ENCODE measurements around the gene ANO5. TPM values are rescaled to one million over a fixed set of nuclear protein-coding genes. Genes with fewer than 3 reads are reported as not detected.

Gene ANO5
- total RNA-seq, 1 experiment from 2014 or later: 3.4 TPM

- Histone ChIP-seq H2BK12ac (ENCODE audit: insufficient read length, low read depth, low read length) (no peak overlapping the region), H3T11ph (ENCODE audit: low read length) (no peak overlapping the region), H2BK5ac (ENCODE audit: insufficient read length, low read length) (no peak overlapping the region), H3K56ac (ENCODE audit: insufficient read length, low read depth, low read length) (no peak overlapping the region), H4K5ac (ENCODE audit: insufficient read length, low read depth, low read length) (no peak overlapping the region), H4K8ac (replicated peaks; ENCODE audit: insufficient read length, low read depth, low read length) (no peak overlapping the region), H3K27ac (ENCODE audit: insufficient read length, low read depth, low read length) (no peak overlapping the region), H2BK120ac (ENCODE audit: low read depth, low read length, poor library complexity, severe bottlenecking) (no peak overlapping the region), H3K4ac (ENCODE audit: low read depth, low read length) (no peak overlapping the region), H2AK5ac (ENCODE audit: insufficient read length, low read length) (no peak overlapping the region), H3K4me2 (ENCODE audit: insufficient read depth, insufficient read length, low read length) (no peak overlapping the region), H3K23ac (ENCODE audit: insufficient read length, low read depth, low read length) (no peak overlapping the region), H4K91ac (ENCODE audit: insufficient read length, low read depth, low read length) (no peak overlapping the region), H3K79me2 (ENCODE audit: insufficient read depth, low read length) (no peaks in the 10 kb centered on the region), H2BK15ac (ENCODE audit: low read depth, low read length) (no peak overlapping the region), H3K4me1 (ENCODE audit: insufficient read depth, low read length) (no peaks in the 10 kb centered on the region), H3K9me3 (ENCODE audit: control insufficient read depth, low read depth, low read length) (no peaks in the 10 kb centered on the region), H4K20me1 (ENCODE audit: control insufficient read depth, insufficient read depth, insufficient read length) (no peaks in the 10 kb centered on the region), H3K9ac (ENCODE audit: extremely low read depth, insufficient read length, low read length) (no peak overlapping the region), H3K23me2 (ENCODE audit: insufficient read length, low read depth, low read length, poor library complexity, severe bottlenecking) (no peaks in the 10 kb centered on the region), H3K18ac (ENCODE audit: insufficient read length, low read depth, low read length) (no peak overlapping the region), H2AFZ (ENCODE audit: low read length) (no peak overlapping the region), H3K27me3 (ENCODE audit: insufficient read depth, low read length) (no peaks in the 10 kb centered on the region), H3K14ac (ENCODE audit: insufficient read depth, low read length) (no peak overlapping the region), H2BK20ac (ENCODE audit: low read depth, low read length, poor library complexity, severe bottlenecking) (no peak overlapping the region), H3K79me1 (ENCODE audit: insufficient read depth, low read depth, low read length, poor library complexity, severe bottlenecking) (no peaks in the 10 kb centered on the region)
- Mint-ChIP-seq H3K27ac (no peak overlapping the region; a peak in 1 of 7 replicates), H3K4me3 (no peak overlapping the region), H3K27me3 (ENCODE audit: low read depth) (no peaks in the 10 kb centered on the region), H3K36me3 (ENCODE audit: insufficient read depth in 1 of 3, low read depth in 3 of 3) (no peaks in the 10 kb centered on the region), H3K4me1 (no peaks in the 10 kb centered on the region), H3K9me3 (no peaks in the 10 kb centered on the region)
- no CpG with 5 or more reads among the region's 3 CpGs for WGBS (ENCODE audit: extremely low coverage, insufficient read length, low lambda C conversion rate)
- TF ChIP-seq, protein P1, sequence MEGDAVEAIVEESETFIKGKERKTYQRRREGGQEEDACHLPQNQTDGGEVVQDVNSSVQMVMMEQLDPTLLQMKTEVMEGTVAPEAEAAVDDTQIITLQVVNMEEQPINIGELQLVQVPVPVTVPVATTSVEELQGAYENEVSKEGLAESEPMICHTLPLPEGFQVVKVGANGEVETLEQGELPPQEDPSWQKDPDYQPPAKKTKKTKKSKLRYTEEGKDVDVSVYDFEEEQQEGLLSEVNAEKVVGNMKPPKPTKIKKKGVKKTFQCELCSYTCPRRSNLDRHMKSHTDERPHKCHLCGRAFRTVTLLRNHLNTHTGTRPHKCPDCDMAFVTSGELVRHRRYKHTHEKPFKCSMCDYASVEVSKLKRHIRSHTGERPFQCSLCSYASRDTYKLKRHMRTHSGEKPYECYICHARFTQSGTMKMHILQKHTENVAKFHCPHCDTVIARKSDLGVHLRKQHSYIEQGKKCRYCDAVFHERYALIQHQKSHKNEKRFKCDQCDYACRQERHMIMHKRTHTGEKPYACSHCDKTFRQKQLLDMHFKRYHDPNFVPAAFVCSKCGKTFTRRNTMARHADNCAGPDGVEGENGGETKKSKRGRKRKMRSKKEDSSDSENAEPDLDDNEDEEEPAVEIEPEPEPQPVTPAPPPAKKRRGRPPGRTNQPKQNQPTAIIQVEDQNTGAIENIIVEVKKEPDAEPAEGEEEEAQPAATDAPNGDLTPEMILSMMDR (conservative IDR thresholded peaks at IDR 0.05): no peak
- DNase-seq: no peak
Measured at GRCh38 chr11:22208151-22208858, 15.4 kb downstream of the ANO5 start.

All from H9 (cell line).